Measurements from ENCODE around the gene SCN9A.

Gene SCN9A

GRCh38 chr2:166234112-166234846 lies 141.5 kb downstream of the SCN9A start:
- no peaks in the 10 kb centered on the region for H3K79me2 ChIP-seq (ENCODE audit: insufficient read depth, low read length)
- H3K4me3 ChIP-seq (ENCODE audit: low read depth, low read length, poor library complexity, severe bottlenecking): no peak overlapping the region
- H3K9me3 ChIP-seq (ENCODE audit: low read length): no peaks in the 10 kb centered on the region
- H3F3A ChIP-seq (ENCODE audit: insufficient read depth, low read length): no peaks in the 10 kb centered on the region
- no peak overlapping the region for H2AFZ ChIP-seq (ENCODE audit: low read length)
- no peak overlapping the region for H3K4me2 ChIP-seq (ENCODE audit: low read length)
- no peak overlapping the region for H3K9ac ChIP-seq (ENCODE audit: low read length)
- H3K4me1 ChIP-seq (ENCODE audit: insufficient read depth, low read length, severe bottlenecking): no peaks in the 10 kb centered on the region
- no peaks in the 10 kb centered on the region for H3K27me3 ChIP-seq (ENCODE audit: insufficient read depth, low read length)
- TF ChIP-seq EZH2 (IDR thresholded peaks at IDR 0.05; ENCODE audit: borderline replicate concordance, low read length): no peak
- no peak for TF ChIP-seq CTCF (IDR thresholded peaks at IDR 0.05; ENCODE audit: low read length)
- no peaks in the 10 kb centered on the region for H4K20me1 ChIP-seq (ENCODE audit: insufficient read depth, low read length)
- no peaks in the 10 kb centered on the region for H3K36me3 ChIP-seq (ENCODE audit: insufficient read depth, low read length)
- H3K9me2 ChIP-seq (ENCODE audit: low read depth, low read length): no peaks in the 10 kb centered on the region
- H3K27ac ChIP-seq (ENCODE audit: low read depth, low read length, poor library complexity, severe bottlenecking): no peak overlapping the region

GRCh38 chr2:166233244-166233643 lies 142.5 kb downstream of the SCN9A start:
- Histone ChIP-seq H2AFZ (ENCODE audit: low read length) (no peak overlapping the region), H4K20me1 (ENCODE audit: insufficient read depth, low read length) (no peaks in the 10 kb centered on the region), H3K9me3 (ENCODE audit: low read length) (no peaks in the 10 kb centered on the region), H3K4me3 (ENCODE audit: low read depth, low read length, poor library complexity, severe bottlenecking) (no peak overlapping the region), H3K4me2 (ENCODE audit: low read length) (no peak overlapping the region), H3K9ac (ENCODE audit: low read length) (no peak overlapping the region), H3K79me2 (ENCODE audit: insufficient read depth, low read length) (no peaks in the 10 kb centered on the region), H3K4me1 (ENCODE audit: insufficient read depth, low read length, severe bottlenecking) (no peaks in the 10 kb centered on the region), H3F3A (ENCODE audit: insufficient read depth, low read length) (no peaks in the 10 kb centered on the region), H3K27me3 (ENCODE audit: insufficient read depth, low read length) (no peaks in the 10 kb centered on the region), H3K27ac (ENCODE audit: low read depth, low read length, poor library complexity, severe bottlenecking) (no peak overlapping the region), H3K36me3 (ENCODE audit: insufficient read depth, low read length) (no peaks in the 10 kb centered on the region), H3K9me2 (ENCODE audit: low read depth, low read length) (no peaks in the 10 kb centered on the region)
- TF ChIP-seq CTCF (IDR thresholded peaks at IDR 0.05; ENCODE audit: low read length) (no peak), EZH2 (IDR thresholded peaks at IDR 0.05; ENCODE audit: borderline replicate concordance, low read length) (no peak)

GRCh38 chr2:166230724-166231070 lies 145.0 kb downstream of the SCN9A start:
- H3F3A ChIP-seq (ENCODE audit: insufficient read depth, low read length): no peaks in the 10 kb centered on the region
- H3K4me2 ChIP-seq (ENCODE audit: low read length): no peak overlapping the region
- no peaks in the 10 kb centered on the region for H3K9me3 ChIP-seq (ENCODE audit: low read length)
- H2AFZ ChIP-seq (ENCODE audit: low read length): no peak overlapping the region
- no peaks in the 10 kb centered on the region for H3K9me2 ChIP-seq (ENCODE audit: low read depth, low read length)
- H3K9ac ChIP-seq (ENCODE audit: low read length): no peak overlapping the region
- no peak overlapping the region for H3K27ac ChIP-seq (ENCODE audit: low read depth, low read length, poor library complexity, severe bottlenecking)
- H4K20me1 ChIP-seq (ENCODE audit: insufficient read depth, low read length): no peaks in the 10 kb centered on the region
- no peak for TF ChIP-seq EZH2 (IDR thresholded peaks at IDR 0.05; ENCODE audit: borderline replicate concordance, low read length)
- no peaks in the 10 kb centered on the region for H3K4me1 ChIP-seq (ENCODE audit: insufficient read depth, low read length, severe bottlenecking)
- H3K4me3 ChIP-seq (ENCODE audit: low read depth, low read length, poor library complexity, severe bottlenecking): no peak overlapping the region
- no peaks in the 10 kb centered on the region for H3K27me3 ChIP-seq (ENCODE audit: insufficient read depth, low read length)
- H3K79me2 ChIP-seq (ENCODE audit: insufficient read depth, low read length): no peaks in the 10 kb centered on the region
- no peaks in the 10 kb centered on the region for H3K36me3 ChIP-seq (ENCODE audit: insufficient read depth, low read length)
